GM03348 (cell line): Measurements from ENCODE around the gene CCDC192.

Experiments
- DNase-seq: peaks from one replicate; pipeline ENCODE4 v3.0.0; 2012; ENCODE audit warnings: low spot score

Gene CCDC192

DNA sequence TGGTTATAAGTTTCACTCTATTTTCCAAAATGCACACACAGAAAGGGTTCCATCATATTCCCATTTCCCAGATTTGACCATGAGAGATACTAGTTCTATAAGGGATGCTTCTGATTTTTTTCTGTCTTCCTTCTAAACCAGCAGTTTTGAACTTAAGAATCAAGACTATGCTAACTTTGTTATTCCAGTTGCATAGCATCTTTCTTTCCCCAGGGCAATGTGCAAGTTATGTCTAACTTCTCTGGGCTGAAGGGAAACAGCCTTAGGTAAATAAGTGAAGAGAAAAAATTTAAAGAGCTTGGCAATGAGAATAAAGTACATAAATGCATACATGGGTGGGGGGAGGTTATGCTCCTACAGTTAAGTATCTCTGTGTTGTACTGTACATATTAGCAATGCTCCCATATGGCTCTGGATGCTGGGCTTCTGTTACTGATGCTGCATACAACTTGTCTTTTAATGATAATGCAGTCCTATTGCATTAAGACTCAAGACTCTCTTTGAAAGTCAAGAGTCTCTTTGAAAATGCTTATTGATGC, 254.6 kb downstream of the CCDC192 start:
- DNase-seq: no peak

DNA sequence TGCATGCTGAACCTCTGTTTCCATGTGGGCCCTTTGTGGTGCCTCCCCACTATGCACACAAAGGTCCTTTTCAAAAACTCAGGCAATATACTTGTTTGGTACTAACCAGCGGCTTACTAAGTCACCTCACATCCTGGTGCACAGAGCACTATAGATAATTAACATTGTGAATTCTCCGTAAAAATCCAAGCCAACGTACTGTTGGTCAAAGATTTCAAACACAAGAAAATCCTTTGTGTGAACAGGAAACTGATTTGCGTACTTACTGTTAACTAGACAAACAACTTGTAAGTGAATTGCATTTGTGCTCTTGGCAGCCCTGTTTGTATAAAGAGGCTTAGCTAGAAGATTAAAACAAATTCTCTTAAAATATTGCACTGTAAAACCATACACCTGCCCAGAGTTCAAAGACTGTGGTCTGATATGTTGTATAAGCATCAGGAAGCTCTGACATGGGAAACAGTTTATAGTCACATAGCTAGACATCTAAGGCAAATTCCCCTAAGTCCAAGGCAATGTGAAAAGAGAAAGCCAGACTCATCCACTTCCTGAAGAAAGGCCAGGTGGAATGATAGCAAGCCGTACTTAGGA, 255.3 kb downstream of the CCDC192 start:
- no peak for DNase-seq

DNA sequence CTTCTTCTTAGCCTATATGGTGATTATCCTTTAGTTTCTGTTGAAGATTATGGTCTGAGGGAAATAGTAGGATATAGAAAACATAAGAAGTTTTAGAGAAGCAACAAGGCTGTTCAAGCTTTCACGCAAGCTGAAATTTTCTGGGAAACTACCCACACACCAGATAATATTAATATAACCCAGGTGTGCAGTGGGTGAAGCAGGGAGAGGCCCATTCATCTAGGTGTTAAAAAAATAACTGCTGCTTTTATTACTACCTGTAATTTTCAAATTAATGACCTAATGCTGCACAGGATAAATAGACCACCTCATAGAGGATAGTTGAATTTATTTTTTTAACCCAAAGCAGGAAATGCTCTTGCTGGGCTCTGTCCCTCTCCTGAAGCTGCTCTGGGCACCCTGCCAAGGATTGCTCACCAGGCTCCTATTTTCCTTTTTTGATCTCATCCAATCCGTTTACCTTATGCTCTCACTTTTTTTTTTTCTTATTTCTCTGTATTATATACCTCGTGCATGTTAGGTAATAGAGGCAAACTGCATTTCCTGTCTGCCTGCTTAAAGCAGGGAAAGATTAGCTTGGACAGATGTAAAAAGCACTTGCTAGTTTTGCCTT, 256.1 kb downstream of the CCDC192 start:
- DNase-seq: peak; percentile 55

DNA sequence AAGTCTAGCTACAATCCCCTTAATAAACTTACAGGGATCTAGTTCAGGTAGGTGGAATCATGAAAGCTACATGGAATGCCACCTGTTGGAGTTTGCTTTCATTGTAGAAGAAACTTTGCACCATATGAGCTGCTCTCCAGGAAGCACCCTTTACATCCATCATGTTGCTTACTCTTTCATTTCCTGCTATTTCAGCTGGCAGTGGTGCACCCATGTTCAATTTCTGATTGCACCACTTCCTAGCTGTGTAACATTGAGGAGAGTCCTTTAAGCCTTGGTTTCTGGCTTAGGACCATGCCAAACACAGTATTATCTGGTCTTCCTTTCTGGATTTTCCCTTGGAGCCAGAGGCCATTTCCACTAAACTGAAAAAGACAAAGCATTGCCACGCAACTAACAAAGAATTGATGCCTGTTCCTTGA, 257.1 kb downstream of the CCDC192 start:
- no peak for DNase-seq

DNA sequence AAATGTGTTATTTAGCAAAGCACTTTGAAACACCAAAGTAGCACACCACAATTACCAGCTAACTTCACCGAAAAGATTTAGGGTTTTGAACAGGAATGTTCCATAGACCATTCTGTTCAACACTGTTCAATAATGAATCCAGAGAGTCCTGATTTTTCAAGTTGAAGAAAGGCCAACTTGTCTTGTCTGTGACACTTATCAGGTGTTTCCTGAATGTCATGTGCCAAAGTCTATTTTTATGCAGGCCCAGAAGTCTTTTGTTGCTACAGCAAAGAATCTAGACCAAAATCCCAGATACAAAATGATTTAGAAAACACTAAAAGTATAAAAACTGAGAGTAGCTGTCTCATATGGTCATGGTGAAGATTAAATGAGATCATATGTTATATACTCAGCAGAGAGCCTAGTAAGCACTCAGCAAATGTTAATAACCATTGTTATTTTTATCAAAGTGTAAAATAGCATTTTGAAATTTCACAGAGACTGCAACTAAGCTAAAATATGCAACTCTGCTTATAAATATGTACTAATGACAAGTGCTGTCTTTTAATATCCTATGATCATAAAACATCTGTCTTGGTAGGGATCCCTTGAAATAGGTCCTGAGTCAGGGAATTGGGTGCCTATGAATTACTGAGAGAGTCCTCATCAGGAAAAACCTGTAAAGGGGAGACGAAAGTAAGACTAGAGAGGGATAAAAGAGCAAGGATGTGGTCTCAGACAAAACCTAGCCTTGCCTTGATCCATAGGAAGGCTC, 258.0 kb downstream of the CCDC192 start:
- no peak for DNase-seq

DNA sequence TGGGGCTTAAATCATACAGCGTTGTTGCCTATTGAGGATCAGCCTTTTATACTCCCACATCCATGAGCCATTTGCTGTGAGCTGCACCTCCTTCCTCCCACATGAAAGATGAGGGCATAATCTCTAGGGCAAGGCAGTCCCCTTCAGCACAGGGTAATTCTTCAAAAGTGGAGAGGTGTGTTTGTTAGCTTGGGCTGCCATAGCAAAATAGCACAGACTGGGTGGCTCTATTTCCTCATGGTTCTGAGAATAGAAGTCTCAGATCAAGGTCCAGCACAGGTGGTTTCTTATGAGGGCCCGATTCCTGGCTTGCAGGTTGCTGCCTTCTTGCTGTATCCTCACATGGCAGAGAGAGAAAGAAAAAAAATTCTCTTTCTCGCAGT, 258.6 kb downstream of the CCDC192 start:
- DNase-seq: no peak

DNA sequence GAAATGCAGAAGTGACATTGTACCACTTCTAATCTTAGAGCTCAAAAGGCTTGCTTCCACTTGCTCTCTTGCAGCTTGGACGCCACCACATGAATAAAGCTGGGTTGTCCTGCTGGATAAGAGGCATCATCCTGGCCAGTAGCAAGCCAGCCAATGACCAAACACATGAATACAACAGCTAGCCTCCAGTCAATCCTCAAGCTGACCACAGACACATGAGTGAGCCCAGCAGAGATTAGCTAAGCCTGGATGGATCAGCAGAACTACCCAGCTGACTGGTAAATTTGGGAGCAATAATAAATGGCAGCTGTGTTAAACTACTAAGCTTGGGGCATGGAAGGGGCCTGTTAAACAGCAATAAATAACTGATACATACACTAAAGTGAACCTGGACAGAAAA, 259.3 kb downstream of the CCDC192 start:
- no peak for DNase-seq

DNA sequence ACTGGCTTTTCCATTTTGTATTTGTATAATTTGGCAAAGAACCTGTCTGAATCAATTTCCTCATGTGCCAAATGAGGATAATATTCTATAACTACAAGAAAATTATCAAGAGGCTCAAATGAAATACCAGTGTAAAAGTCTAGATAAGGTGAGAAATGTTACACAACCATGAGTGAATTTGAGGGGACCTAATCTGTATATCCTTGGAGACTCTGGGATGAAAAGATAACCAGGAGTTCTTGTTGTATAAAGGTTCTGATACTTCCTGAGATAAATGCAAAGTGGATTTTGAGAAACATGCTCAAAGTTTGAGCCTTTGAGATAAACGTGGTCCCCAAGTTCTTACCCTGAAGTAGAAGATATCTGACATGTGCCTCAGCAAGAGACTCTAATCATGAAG, 260.0 kb downstream of the CCDC192 start:
- no peak for DNase-seq

DNA sequence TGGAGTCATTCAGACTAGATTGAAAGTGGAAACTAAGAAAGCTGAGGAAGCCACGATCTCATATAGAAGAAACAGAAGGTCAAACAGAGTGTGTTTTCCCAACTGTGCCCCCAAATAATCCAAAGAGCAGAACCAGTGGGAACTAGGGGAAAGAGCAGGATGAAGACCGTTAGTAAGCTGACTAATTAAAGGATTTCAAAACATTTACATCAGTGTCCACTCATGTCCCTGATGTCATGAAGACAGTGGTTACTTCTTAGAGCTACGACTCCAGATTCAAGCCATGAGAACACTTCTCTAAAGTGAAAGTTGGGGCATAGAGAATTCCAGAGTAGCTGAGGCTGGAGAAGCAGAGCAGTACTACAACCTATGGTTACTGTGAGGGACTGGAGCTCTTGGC, 260.7 kb downstream of the CCDC192 start:
- DNase-seq: no peak

DNA sequence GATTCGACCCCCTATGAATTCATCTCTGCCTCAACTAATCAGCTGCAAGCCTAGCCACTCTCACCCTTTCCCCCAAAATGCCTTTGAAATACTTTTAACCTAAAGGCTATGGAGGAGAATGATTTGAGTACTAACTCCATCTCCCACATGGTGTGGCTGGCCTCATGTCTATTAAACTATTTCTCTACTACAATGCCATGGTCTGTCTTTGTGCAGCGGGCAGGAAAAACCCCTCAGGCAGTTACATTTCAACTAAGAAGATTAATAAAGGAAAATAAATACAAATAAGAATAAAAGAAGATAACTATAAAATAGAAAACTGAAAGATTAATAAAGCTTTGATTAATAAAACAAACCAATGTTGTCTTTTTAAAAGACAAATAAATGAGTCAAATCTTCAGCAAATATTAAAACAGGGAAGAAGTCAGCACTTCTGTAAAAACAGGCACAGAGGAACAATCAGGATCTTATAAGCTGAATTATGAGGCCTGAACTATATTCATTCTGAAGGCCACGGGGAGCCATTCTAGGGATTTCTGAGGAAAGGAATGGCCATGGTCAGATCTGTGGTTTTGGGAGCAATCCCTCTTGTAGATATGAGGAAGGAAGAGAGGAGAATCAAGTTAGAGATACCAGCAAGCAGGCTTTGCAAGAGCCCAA, 264.3 kb downstream of the CCDC192 start:
- DNase-seq: no peak

DNA sequence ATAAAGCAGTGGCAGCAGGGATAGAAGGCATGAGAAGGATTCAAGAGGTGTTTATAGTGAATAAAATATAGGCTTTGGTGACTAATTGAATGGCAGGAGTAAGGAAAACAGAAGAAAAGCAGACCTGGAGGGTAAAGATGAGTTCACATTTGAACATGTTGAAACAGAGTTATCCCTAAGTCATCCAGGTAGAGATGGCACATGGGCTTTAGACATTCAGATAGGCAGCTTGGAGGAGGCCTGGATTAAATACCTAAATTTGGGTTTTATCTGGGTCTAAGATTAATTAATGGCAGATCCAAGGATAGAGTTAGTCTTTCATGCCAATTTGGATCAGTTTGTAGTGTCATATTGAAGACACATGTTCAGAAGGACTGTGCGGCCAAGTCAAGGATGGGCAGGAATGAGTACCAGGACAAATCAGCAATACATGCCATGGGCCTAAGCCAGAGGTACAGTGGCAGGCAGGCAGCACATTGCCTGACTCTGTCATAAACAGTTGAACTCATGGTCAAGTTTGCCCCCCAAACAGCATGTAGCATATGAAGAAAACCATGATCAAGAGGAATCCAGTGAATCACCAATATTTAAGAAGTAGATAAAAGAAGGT, 264.9 kb downstream of the CCDC192 start:
- DNase-seq: no peak

DNA sequence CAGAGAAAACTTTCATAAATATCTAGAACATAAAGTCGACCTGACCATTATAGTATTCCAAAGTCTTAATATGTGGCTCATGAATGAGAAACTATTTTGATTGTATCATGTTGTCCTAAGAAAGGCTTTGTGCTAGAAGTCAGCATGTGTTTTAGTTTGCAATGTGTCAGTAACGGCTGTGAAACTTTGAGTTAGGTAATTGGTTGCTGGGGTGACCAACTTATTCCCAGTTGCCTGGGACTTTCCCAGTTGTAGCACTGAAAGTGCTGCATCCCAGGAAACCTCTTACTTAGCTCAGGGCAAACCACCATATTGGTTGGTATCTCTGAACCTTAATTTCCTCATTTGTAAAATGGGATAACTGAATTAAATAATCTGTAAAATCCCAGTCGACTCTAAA, 265.8 kb downstream of the CCDC192 start:
- DNase-seq: peak; percentile 7

DNA sequence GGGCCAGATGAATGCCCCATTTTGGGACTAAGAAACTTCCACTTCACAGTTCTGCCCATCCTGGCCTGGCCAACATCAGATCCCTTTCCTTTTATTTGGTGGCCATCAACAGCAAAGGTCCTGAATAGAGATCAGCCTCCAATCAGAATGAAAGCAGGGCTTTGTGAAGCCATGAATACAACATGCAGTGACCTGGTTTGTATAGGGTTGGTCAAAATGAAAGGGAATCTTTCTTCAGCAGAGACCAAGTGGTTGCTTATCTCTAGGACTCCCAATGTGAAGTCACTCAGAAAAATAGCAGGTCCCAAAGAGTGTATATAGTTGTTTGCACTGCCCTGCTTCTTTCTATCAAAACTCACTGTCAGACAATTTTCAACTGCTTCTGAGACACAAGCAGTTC, 266.5 kb downstream of the CCDC192 start:
- DNase-seq: no peak

DNA sequence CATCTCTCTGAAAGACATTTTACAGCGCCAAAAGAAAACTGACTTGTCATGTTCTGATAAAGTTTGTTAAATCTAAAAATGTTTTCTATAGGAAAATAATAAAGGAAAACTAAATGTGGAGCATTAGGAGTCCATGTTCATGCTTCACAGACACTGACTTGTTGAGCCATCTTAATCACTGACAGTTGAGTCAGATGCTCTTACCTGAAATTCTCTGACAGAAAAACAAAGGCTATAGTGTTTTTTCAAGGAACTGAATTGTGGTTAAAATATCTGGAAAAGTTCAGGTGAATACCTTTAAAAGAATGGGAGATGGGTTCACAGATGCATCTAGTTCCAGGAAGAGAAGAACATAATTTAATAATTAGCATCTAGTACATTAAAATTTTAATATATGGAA, 266.9 kb downstream of the CCDC192 start:
- DNase-seq: no peak

DNA sequence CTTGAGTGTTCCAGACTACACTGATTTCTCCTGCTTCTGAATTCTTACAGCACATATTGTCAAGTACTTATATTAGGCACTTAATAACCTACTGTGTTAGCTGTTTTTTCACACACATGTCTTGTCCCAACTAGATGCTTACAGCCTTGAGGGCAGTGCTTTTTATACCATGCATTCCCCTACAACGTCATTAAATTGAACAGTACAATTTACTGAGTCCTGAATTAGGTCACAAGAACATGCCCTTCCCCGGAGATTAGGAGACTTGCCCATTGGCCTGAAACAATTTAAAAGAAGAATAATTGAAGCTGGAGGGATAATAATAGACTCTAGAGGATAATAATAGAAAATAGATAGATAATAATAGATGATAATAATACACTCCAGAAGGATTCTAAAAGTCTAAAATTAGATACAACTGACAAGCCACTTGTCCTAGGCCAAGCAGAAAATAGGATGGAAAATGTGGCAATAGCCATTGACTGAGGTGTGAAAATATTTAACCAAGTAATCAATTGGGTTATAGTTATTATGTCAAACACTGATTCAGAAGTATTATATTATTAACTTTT, 267.7 kb downstream of the CCDC192 start:
- DNase-seq: no peak

DNA sequence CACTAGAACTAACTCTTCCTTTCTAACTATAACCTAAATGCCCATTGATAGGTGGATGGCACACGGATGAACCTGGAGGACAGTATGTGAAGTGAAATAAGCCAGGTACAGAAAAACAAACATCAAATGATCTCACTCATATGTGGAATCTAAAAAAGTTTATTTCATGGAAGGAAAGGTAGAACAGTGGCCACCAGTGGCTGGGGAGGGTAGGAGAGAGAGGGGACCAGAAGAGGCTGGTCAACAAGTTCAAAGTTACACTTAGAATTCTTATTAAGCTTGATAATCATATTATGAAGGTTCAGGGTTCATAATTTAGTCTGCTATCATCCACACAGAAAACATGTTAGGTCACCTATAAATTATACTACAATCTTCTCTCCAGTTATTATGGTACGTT, 272.8 kb downstream of the CCDC192 start:
- DNase-seq: no peak

DNA sequence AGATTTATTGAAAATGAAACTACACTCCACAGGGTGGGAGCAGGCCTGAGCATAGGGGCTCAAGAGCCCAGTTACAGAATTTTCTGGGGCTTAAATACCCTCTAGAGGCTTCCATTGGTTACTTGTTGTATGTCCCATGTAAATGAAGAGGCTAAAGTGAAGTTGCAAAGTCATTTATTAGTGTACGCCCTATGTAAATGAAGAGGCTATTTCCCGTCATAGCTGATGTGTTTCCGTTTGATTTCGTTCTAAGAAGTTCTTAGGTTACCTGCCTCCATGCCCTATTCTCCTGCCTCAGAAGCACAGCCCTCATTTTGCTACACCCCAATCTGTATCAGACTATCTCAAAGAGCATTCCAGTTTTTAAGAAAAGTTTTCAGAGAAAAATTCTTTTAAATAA, 273.3 kb downstream of the CCDC192 start:
- DNase-seq: no peak

DNA sequence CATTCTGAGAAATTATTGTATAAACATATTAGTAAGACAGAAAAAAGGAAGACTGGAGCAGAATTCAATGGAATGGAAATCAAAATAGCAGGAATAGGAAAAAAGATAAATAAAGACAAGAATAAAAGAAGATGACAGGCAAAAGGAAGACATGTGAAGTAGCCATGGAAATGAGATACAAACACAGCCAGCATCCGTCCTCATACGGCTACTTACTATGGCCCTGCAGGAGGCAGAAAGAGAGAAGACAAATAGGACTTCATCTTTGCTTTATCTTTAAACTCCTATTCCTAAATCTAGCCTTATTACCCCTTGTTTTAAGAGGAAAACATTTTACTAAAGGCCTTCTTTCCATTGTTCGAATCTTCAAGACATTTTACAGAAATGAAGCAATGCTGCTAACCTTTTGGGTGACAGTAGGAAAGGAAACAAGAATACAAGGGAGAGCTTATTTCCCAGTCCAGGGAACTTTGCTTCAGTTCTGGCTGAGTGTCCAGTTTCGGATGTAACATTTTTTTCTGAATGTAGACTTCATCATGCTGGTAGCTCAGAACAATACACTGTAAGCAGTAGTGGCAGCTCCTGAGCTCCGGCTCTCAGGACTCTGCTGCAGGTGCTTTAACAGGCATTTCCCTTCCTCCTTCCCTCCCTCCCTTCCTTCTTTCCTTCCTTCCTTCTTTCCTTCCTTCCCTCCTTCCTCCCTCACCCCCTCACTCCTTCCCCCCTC, 274.0 kb downstream of the CCDC192 start:
- no peak for DNase-seq

DNA sequence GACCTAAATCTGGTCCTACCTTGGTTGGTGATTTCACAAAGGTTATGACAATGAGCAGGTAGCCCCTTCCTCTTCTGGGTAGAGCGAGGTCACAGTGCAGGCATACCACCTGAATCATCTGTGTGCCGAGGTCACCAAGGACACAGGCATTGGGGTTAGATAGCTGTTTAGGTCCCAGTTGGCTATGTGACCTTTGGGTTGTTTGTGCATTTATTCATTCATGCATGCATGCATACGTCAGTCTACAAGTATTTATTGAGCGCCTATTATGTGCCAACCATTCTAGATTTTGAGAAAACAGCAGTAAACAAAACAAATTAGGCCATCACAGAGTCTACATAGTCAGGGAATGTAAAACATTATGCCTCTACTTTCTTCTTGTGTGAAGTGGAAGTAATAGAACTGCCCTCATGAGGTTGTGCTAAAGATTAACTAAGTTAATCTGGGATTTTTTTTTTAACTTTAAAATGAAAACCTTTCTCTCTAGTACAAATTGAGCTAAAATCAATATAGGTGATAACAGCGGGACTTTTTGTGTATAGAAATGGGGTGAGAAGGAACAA, 275.6 kb downstream of the CCDC192 start:
- DNase-seq: no peak

DNA sequence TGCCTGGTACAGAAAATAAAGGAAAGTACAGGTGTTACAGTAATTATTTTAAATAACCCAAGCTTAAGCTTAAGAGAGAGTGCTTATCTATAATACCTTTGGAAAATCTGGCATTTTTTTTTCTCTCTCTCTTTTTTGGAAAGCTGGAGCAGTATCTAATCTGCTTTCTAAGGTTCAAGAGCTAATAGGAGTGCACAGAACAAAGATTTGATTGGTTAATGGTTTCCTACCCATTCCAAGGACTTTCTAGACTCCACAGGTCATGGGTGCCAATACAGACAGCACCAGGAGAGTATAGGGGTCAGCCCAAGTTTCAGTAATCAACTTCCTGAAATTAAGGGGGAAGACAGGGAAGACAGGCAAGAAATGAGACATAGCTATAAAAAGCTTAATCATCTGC, 276.3 kb downstream of the CCDC192 start:
- no peak for DNase-seq

DNA sequence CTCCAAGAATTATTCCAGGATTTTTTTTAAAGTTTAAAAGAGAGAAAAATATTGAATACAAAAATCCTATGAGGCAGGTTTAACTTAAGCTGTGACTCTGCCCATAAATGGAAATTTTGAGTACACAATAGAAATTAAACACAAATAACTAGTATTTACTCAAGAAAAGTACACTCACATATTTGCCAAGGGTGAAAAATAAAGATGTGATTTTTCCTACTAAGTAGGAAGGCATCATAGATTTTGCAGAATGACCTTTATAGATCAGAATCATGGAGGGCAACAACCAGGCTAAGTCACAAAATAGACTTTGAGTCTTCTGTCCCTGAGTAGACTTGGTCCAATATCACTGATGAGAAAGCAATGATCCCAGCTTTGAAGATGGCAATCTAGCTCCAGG, 277.7 kb downstream of the CCDC192 start:
- no peak for DNase-seq
